ENCODE measurements around the gene MAP3K5.

Gene MAP3K5

DNA sequence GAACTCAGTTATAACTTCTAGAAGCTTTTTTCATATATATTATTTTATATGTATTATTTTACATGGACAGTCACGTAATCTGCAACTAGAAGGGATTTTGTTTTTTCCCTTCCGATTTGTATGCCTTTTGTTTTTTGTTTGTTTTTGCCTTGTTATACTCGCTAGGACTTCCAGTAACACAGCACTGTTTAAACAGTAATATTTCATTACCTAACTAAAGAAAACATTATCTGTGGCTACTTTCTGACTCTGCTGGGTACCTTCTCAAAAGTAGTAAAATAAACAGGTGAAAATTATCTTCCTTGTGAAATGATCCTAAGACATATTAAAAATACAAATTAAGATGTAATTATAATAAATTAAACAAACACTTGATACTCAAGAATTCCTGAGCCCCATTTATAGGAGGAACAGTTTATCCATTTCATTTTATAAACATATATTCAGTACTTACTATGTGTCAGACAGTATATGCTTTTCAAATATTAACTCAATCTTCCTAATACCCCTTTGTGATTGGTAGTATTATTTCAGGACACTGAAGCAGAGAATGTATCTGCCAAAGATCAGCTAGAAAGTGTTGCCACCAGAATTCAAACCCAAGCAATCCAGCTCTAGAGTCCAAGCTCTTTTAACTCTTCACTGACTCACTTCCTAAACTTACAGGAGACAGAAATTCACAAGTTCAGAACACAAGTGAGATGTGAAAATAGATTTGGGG, 65.3 kb downstream of the MAP3K5 start:
- H3K79me1 ChIP-seq (replicated peaks; ENCODE audit: low read length, poor library complexity, severe bottlenecking), result peaks cover 15% of the 10 kb centered on the region
- no peak overlapping the region for H3K23ac ChIP-seq (ENCODE audit: low read length in 2 of 2)
- H3K18ac ChIP-seq (ENCODE audit: low read depth in 1 of 2, low read length in 2 of 2), result no peak overlapping the region
- no peak overlapping the region for H4K8ac ChIP-seq (ENCODE audit: low read length)
- no peak overlapping the region for H2AFZ ChIP-seq (ENCODE audit: low read depth, low read length)
- H3K27me3 ChIP-seq (ENCODE audit: control insufficient read depth in 1 of 2, insufficient read depth in 1 of 2, low read length in 2 of 2), result no peaks in the 10 kb centered on the region
- no peak overlapping the region for H2BK120ac ChIP-seq (ENCODE audit: low read depth, low read length)
- no peak overlapping the region for H4K91ac ChIP-seq (ENCODE audit: low read length)
- H3K4me3 ChIP-seq (ENCODE audit: insufficient read depth in 1 of 2, low read depth in 1 of 2, low read length in 2 of 2), result no peak overlapping the region
- H3K36me3 ChIP-seq (ENCODE audit: control insufficient read depth in 1 of 2, insufficient read depth in 2 of 2, low read depth in 1 of 2, low read length in 2 of 2), result no peaks in the 10 kb centered on the region
- no peak overlapping the region for H2AK5ac ChIP-seq (ENCODE audit: low read length, severe bottlenecking)
- H3K14ac ChIP-seq (ENCODE audit: low read length in 2 of 2), result no peak overlapping the region
- H3K4ac ChIP-seq (ENCODE audit: low read depth in 1 of 2, low read length in 2 of 2), result no peak overlapping the region
- H2BK12ac ChIP-seq (ENCODE audit: low read length in 2 of 2), result no peak overlapping the region
- H3K27ac ChIP-seq (ENCODE audit: low read length, poor library complexity, severe bottlenecking), result no peak overlapping the region
- no peak overlapping the region for H3K9ac ChIP-seq (ENCODE audit: low read length)
- no peak for DNase-seq
- no peak overlapping the region for H2BK5ac ChIP-seq (ENCODE audit: low read depth, low read length, poor library complexity, severe bottlenecking)
- no peak overlapping the region for H2BK15ac ChIP-seq (ENCODE audit: low read depth, poor library complexity, severe bottlenecking)
- WGBS, result 100% methylated on average over 3 of the region's 3 CpGs
- no peaks in the 10 kb centered on the region for H3K9me3 ChIP-seq (ENCODE audit: control insufficient read depth, low read length)
- no peaks in the 10 kb centered on the region for H3K4me1 ChIP-seq (ENCODE audit: control insufficient read depth, insufficient read depth, low read depth, low read length)
- H3K4me2 ChIP-seq (ENCODE audit: low read length, poor library complexity, severe bottlenecking), result no peak overlapping the region

DNA sequence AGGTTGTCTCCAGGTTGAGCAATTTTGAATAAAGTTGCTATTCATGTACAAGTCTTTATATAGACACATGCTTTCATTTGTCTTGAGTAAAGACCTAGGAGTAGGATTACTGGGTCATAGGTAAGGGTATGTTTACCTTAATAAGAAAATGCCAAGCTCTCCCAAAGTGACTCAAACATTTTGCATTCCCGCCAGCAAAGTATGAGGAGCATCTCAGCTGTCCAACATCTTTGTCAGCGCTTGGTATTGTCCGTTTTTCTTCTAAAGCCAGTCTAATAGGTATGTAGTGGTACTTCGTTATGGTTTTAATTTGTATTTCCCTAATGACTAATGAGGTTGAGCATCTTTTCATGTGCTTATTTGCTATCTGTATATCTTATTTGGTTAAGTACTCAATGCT, 67.2 kb downstream of the MAP3K5 start:
- no peak overlapping the region for H4K91ac ChIP-seq (ENCODE audit: low read length)
- H2AFZ ChIP-seq (ENCODE audit: low read depth, low read length), result no peak overlapping the region
- H3K9ac ChIP-seq (ENCODE audit: low read length), result no peak overlapping the region
- no peak overlapping the region for H3K18ac ChIP-seq (ENCODE audit: low read depth in 1 of 2, low read length in 2 of 2)
- H2BK12ac ChIP-seq (ENCODE audit: low read length in 2 of 2), result no peak overlapping the region
- H2AK5ac ChIP-seq (ENCODE audit: low read length, severe bottlenecking), result no peak overlapping the region
- H3K27me3 ChIP-seq (ENCODE audit: control insufficient read depth in 1 of 2, insufficient read depth in 1 of 2, low read length in 2 of 2), result no peaks in the 10 kb centered on the region
- H3K79me1 ChIP-seq (replicated peaks; ENCODE audit: low read length, poor library complexity, severe bottlenecking), result peaks cover 10% of the 10 kb centered on the region
- H3K4me1 ChIP-seq (ENCODE audit: control insufficient read depth, insufficient read depth, low read depth, low read length), result no peaks in the 10 kb centered on the region
- H3K36me3 ChIP-seq (ENCODE audit: control insufficient read depth in 1 of 2, insufficient read depth in 2 of 2, low read depth in 1 of 2, low read length in 2 of 2), result no peaks in the 10 kb centered on the region
- H4K8ac ChIP-seq (ENCODE audit: low read length), result no peak overlapping the region
- no peak overlapping the region for H2BK5ac ChIP-seq (ENCODE audit: low read depth, low read length, poor library complexity, severe bottlenecking)
- DNase-seq, result no peak
- no peak overlapping the region for H3K4ac ChIP-seq (ENCODE audit: low read depth in 1 of 2, low read length in 2 of 2)
- no peak overlapping the region for H3K23ac ChIP-seq (ENCODE audit: low read length in 2 of 2)
- no peak overlapping the region for H3K27ac ChIP-seq (ENCODE audit: low read length, poor library complexity, severe bottlenecking)
- no peaks in the 10 kb centered on the region for H3K9me3 ChIP-seq (ENCODE audit: control insufficient read depth, low read length)
- no peak overlapping the region for H2BK120ac ChIP-seq (ENCODE audit: low read depth, low read length)
- H3K14ac ChIP-seq (ENCODE audit: low read length in 2 of 2), result no peak overlapping the region
- no peak overlapping the region for H3K4me2 ChIP-seq (ENCODE audit: low read length, poor library complexity, severe bottlenecking)
- H3K4me3 ChIP-seq (ENCODE audit: insufficient read depth in 1 of 2, low read depth in 1 of 2, low read length in 2 of 2), result no peak overlapping the region
- no peak overlapping the region for H2BK15ac ChIP-seq (ENCODE audit: low read depth, poor library complexity, severe bottlenecking)
- 89% methylated on average over 3 of the region's 4 CpGs for WGBS

DNA sequence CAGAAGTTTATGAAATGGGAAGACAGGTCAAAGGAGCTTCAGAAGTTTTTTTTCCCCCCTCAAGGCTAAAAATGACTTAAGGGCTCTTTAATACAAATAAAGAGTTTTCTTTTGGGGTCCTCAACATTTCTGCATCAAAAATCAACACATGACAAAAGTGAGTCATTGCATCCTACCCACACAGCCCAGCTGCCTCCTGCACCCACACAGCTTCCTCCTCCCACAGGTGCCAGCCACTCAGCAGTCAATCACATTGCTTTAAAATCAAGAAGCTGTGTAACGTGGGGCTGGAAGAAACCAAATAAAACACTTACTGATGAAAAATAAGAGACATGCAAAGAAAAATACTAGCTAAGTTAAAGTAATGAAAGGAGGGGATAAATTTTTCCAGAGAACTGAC, 68.5 kb downstream of the MAP3K5 start:
- H2AFZ ChIP-seq (ENCODE audit: low read depth, low read length), result no peak overlapping the region
- H3K79me1 ChIP-seq (replicated peaks; ENCODE audit: low read length, poor library complexity, severe bottlenecking), result peaks cover 6% of the 10 kb centered on the region
- H2BK15ac ChIP-seq (ENCODE audit: low read depth, poor library complexity, severe bottlenecking), result no peak overlapping the region
- no peak overlapping the region for H3K9ac ChIP-seq (ENCODE audit: low read length)
- H3K4ac ChIP-seq (ENCODE audit: low read depth in 1 of 2, low read length in 2 of 2), result no peak overlapping the region
- no peak overlapping the region for H3K14ac ChIP-seq (ENCODE audit: low read length in 2 of 2)
- H3K18ac ChIP-seq (ENCODE audit: low read depth in 1 of 2, low read length in 2 of 2), result no peak overlapping the region
- H3K4me3 ChIP-seq (ENCODE audit: insufficient read depth in 1 of 2, low read depth in 1 of 2, low read length in 2 of 2), result no peak overlapping the region
- no peaks in the 10 kb centered on the region for H3K27me3 ChIP-seq (ENCODE audit: control insufficient read depth in 1 of 2, insufficient read depth in 1 of 2, low read length in 2 of 2)
- H3K36me3 ChIP-seq (ENCODE audit: control insufficient read depth in 1 of 2, insufficient read depth in 2 of 2, low read depth in 1 of 2, low read length in 2 of 2), result no peaks in the 10 kb centered on the region
- no peak overlapping the region for H2AK5ac ChIP-seq (ENCODE audit: low read length, severe bottlenecking)
- H3K4me2 ChIP-seq (ENCODE audit: low read length, poor library complexity, severe bottlenecking), result no peak overlapping the region
- WGBS, result no CpG with 5 or more reads among the region's 1 CpG
- no peak overlapping the region for H4K91ac ChIP-seq (ENCODE audit: low read length)
- DNase-seq, result no peak
- no peaks in the 10 kb centered on the region for H3K9me3 ChIP-seq (ENCODE audit: control insufficient read depth, low read length)
- no peak overlapping the region for H2BK5ac ChIP-seq (ENCODE audit: low read depth, low read length, poor library complexity, severe bottlenecking)
- no peak overlapping the region for H2BK120ac ChIP-seq (ENCODE audit: low read depth, low read length)
- H3K23ac ChIP-seq (ENCODE audit: low read length in 2 of 2), result no peak overlapping the region
- no peak overlapping the region for H4K8ac ChIP-seq (ENCODE audit: low read length)
- H2BK12ac ChIP-seq (ENCODE audit: low read length in 2 of 2), result no peak overlapping the region
- no peak overlapping the region for H3K27ac ChIP-seq (ENCODE audit: low read length, poor library complexity, severe bottlenecking)
- peaks cover 1% of the 10 kb centered on the region for H3K4me1 ChIP-seq (ENCODE audit: control insufficient read depth, insufficient read depth, low read depth, low read length)

DNA sequence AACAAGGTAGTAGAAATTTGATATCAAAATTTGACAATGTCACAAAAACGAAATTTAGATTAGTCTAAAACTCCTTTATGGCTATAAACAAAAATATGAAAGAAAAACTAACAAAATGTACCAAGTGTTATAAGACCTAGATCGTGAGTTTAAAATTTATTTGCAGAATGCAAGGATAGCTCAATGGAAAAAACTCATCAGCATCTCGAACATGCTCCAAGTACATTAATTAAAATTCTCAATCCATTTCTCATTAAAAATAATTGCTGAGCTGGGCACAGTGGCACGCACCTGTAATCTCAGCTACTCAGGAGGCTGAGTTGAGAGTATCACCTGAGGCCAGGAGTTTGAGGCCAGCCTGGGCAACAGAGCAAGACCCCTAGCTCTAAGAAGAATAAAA, 70.8 kb downstream of the MAP3K5 start:
- no peak overlapping the region for H2BK120ac ChIP-seq (ENCODE audit: low read depth, low read length)
- no peak overlapping the region for H3K4me2 ChIP-seq (ENCODE audit: low read length, poor library complexity, severe bottlenecking)
- no peak overlapping the region for H3K18ac ChIP-seq (ENCODE audit: low read depth in 1 of 2, low read length in 2 of 2)
- H3K14ac ChIP-seq (ENCODE audit: low read length in 2 of 2), result no peak overlapping the region
- H2AK5ac ChIP-seq (ENCODE audit: low read length, severe bottlenecking), result no peak overlapping the region
- H3K27me3 ChIP-seq (ENCODE audit: control insufficient read depth in 1 of 2, insufficient read depth in 1 of 2, low read length in 2 of 2), result no peaks in the 10 kb centered on the region
- H3K4me3 ChIP-seq (ENCODE audit: insufficient read depth in 1 of 2, low read depth in 1 of 2, low read length in 2 of 2), result no peak overlapping the region
- peaks cover 6% of the 10 kb centered on the region for H3K79me1 ChIP-seq (replicated peaks; ENCODE audit: low read length, poor library complexity, severe bottlenecking)
- H3K9me3 ChIP-seq (ENCODE audit: control insufficient read depth, low read length), result no peaks in the 10 kb centered on the region
- H2AFZ ChIP-seq (ENCODE audit: low read depth, low read length), result no peak overlapping the region
- H2BK5ac ChIP-seq (ENCODE audit: low read depth, low read length, poor library complexity, severe bottlenecking), result no peak overlapping the region
- H3K9ac ChIP-seq (ENCODE audit: low read length), result no peak overlapping the region
- H3K4me1 ChIP-seq (ENCODE audit: control insufficient read depth, insufficient read depth, low read depth, low read length), result peaks cover 1% of the 10 kb centered on the region
- no peak overlapping the region for H3K27ac ChIP-seq (ENCODE audit: low read length, poor library complexity, severe bottlenecking)
- H3K36me3 ChIP-seq (ENCODE audit: control insufficient read depth in 1 of 2, insufficient read depth in 2 of 2, low read depth in 1 of 2, low read length in 2 of 2), result no peaks in the 10 kb centered on the region
- no peak overlapping the region for H3K23ac ChIP-seq (ENCODE audit: low read length in 2 of 2)
- WGBS, result 88% methylated on average over 3 of the region's 4 CpGs
- no peak for DNase-seq
- H4K8ac ChIP-seq (ENCODE audit: low read length), result no peak overlapping the region
- no peak overlapping the region for H3K4ac ChIP-seq (ENCODE audit: low read depth in 1 of 2, low read length in 2 of 2)
- H2BK15ac ChIP-seq (ENCODE audit: low read depth, poor library complexity, severe bottlenecking), result no peak overlapping the region
- H4K91ac ChIP-seq (ENCODE audit: low read length), result no peak overlapping the region
- H2BK12ac ChIP-seq (ENCODE audit: low read length in 2 of 2), result no peak overlapping the region
